NB4 (cell line): ENCODE data around the gene ALDOA.

Experiments
- CTCF ChIP-seq: IDR thresholded peaks from one replicate; pipeline ENCODE4 v1.5.1; 2012; ENCODE audit warnings: low read depth, low read length
- MAX ChIP-seq: IDR thresholded peaks from 2 replicates; pipeline ENCODE4 v1.6.1; 2011; ENCODE audit warnings: low read depth, low read length

- no peak for TF ChIP-seq CTCF
- no peak for TF ChIP-seq MAX
Observed at GRCh38 chr16:30031477-30031918, 34.1 kb upstream of the ALDOA start.
